Mesenchymal stem cell (in vitro differentiated cells and primary cell): ENCODE results near the gene COL4A4.

Source experiments
- DNase-seq: peaks from one replicate; pipeline ENCODE4 v3.0.0-alpha.2; 2013
- H2AFZ ChIP-seq: one replicate; pipeline ENCODE4 v1.6.1; 2013; ENCODE audit warnings: low read depth, mild to moderate bottlenecking, control low read depth, inconsistent platforms, low read length, moderate library complexity
- H2AK5ac ChIP-seq: 2 replicates; pipeline ENCODE4 v1.6.1; 2013; ENCODE audit warnings: low read length, moderate library complexity, mild to moderate bottlenecking, inconsistent platforms; ENCODE audit not compliant: severe bottlenecking
- H2BK120ac ChIP-seq: one replicate; pipeline ENCODE4 v1.6.1; 2013; ENCODE audit warnings: low read depth, mild to moderate bottlenecking, inconsistent platforms, low read length, moderate library complexity
- H2BK12ac ChIP-seq, 2 experiments: one replicate each; pipeline ENCODE4 v1.6.1; 2013; ENCODE audit warnings: inconsistent platforms in 2 of 2, low read length in 2 of 2, mild to moderate bottlenecking in 2 of 2, moderate library complexity in 2 of 2, control low read depth in 1 of 2
- H2BK15ac ChIP-seq: one replicate; pipeline ENCODE4 v1.6.1; 2013; ENCODE audit warnings: mild to moderate bottlenecking, low read depth, inconsistent platforms; ENCODE audit not compliant: poor library complexity, severe bottlenecking
- H2BK5ac ChIP-seq: 2 replicates; pipeline ENCODE4 v1.6.1; 2013; ENCODE audit warnings: low read depth, mild to moderate bottlenecking, low read length, control low read depth, inconsistent platforms; ENCODE audit not compliant: poor library complexity, severe bottlenecking
- H3K14ac ChIP-seq, 2 experiments: one replicate each; pipeline ENCODE4 v1.6.1; 2013; ENCODE audit warnings: inconsistent platforms in 2 of 2, low read length in 2 of 2, control low read depth in 1 of 2, mild to moderate bottlenecking in 1 of 2, moderate library complexity in 1 of 2
- H3K18ac ChIP-seq, 2 experiments: one replicate each; pipeline ENCODE4 v1.6.1; 2013; ENCODE audit warnings: inconsistent platforms in 2 of 2, low read length in 2 of 2, control low read depth in 1 of 2, low read depth in 1 of 2, mild to moderate bottlenecking in 1 of 2
- H3K23ac ChIP-seq, 2 experiments: one replicate each; pipeline ENCODE4 v1.6.1; 2013; ENCODE audit warnings: inconsistent platforms in 2 of 2, low read length in 2 of 2, mild to moderate bottlenecking in 2 of 2, moderate library complexity in 2 of 2, control low read depth in 1 of 2
- H3K27ac ChIP-seq: 2 replicates; pipeline ENCODE4 v1.5.1; 2013; ENCODE audit warnings: mild to moderate bottlenecking, moderate library complexity, low read length, control low read depth, inconsistent platforms; ENCODE audit not compliant: poor library complexity, severe bottlenecking
- H3K27me3 ChIP-seq, 2 experiments: 2 replicates each; pipeline versions ENCODE4 v1.6.1 to v1.7.0; 2013; ENCODE audit warnings: low read length in 2 of 2, mild to moderate bottlenecking in 2 of 2, moderate library complexity in 2 of 2, control low read depth in 1 of 2, inconsistent platforms in 1 of 2; ENCODE audit not compliant: control insufficient read depth in 1 of 2, insufficient read depth in 1 of 2
- H3K36me3 ChIP-seq, 2 experiments: 2 replicates each; pipeline versions ENCODE4 v1.6.1 to v1.7.0; 2013; ENCODE audit warnings: low read length in 2 of 2, control low read depth in 1 of 2, inconsistent platforms in 1 of 2, low read depth in 1 of 2, mild to moderate bottlenecking in 1 of 2; ENCODE audit not compliant: insufficient read depth in 2 of 2, control insufficient read depth in 1 of 2
- H3K4ac ChIP-seq, 2 experiments: one replicate each; pipeline ENCODE4 v1.6.1; 2013; ENCODE audit warnings: inconsistent platforms in 2 of 2, low read length in 2 of 2, mild to moderate bottlenecking in 2 of 2, moderate library complexity in 2 of 2, control low read depth in 1 of 2, low read depth in 1 of 2
- H3K4me1 ChIP-seq: 2 replicates; pipeline ENCODE4 v1.6.1; 2013; ENCODE audit warnings: low read depth, low read length, control low read depth; ENCODE audit not compliant: control insufficient read depth, insufficient read depth
- H3K4me2 ChIP-seq: 2 replicates; pipeline ENCODE4 v1.6.1; 2013; ENCODE audit warnings: low read length, mild to moderate bottlenecking, inconsistent platforms; ENCODE audit not compliant: poor library complexity, severe bottlenecking
- H3K4me3 ChIP-seq, 2 experiments: 2 replicates each; pipeline versions ENCODE4 v1.5.1 to v1.7.0; 2013; ENCODE audit warnings: low read length in 2 of 2, mild to moderate bottlenecking in 2 of 2, control low read depth in 1 of 2, low read depth in 1 of 2; ENCODE audit not compliant: insufficient read depth in 1 of 2
- H3K79me1 ChIP-seq: replicated peaks from 2 replicates; pipeline ENCODE4 v1.6.1; 2013; ENCODE audit warnings: mild to moderate bottlenecking, control low read depth, low read length, inconsistent platforms; ENCODE audit not compliant: poor library complexity, severe bottlenecking
- H3K9ac ChIP-seq: 2 replicates; pipeline ENCODE4 v1.7.0; 2013; ENCODE audit warnings: mild to moderate bottlenecking, low read length, moderate library complexity
- H3K9me3 ChIP-seq: 2 replicates; pipeline ENCODE4 v1.7.0; 2013; ENCODE audit warnings: mild to moderate bottlenecking, low read length; ENCODE audit not compliant: control insufficient read depth
- H4K8ac ChIP-seq: one replicate; pipeline ENCODE4 v1.6.1; 2013; ENCODE audit warnings: inconsistent platforms, mild to moderate bottlenecking, low read length, moderate library complexity
- H4K91ac ChIP-seq: one replicate; pipeline ENCODE4 v1.6.1; 2013; ENCODE audit warnings: mild to moderate bottlenecking, low read length, inconsistent platforms
- WGBS: methylation state at CpG from one replicate; pipeline ENCODE4 v1.1.7; 2013; ENCODE audit warnings: mixed read lengths; 5-methylcytosine and 5-hydroxymethylcytosine counted together

The COL4A4 gene

DNA sequence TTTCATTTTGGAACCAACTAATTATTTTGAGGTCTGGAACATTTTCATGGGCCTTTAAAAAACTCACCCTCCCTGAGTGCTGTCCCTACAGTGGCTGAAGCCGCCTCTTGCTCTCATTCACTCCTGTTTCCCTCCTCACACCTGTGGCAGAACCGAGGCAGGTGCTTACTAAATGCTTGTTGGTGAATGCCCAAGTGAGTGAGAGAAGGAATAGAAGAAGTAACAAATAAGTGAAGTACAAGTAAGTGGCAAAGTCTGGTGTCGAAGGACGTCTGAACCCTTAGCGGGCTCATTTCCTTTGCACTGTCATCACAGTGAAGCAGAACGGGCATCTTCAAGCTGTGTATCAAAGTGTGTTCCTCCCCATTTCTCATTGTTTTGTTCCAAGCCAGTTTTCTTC lies 192.9 kb downstream of the COL4A4 start:
- DNase-seq = no peak
- 93% methylated on average over 5 of the region's 6 CpGs for WGBS

DNA sequence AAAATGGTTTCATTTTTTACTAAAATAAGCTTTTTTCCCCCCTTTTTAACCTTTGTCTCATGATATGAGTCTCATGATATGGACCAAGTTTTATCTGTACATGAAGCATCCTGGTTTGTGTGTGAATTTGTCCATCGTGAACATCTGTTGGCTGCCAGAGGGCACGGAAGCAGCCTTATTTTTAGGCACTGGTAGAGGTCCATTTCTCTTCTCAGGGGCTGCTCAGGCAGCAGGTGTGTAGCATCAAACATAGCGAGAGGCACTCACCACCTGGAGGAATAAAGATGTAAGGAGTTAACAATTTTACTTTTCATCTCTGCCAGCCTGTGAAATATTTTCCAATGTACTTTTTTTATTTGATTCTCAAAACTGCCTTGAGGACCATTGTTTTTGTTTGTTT lies 193.6 kb downstream of the COL4A4 start:
- no peak overlapping the region for H3K27ac ChIP-seq
- no peaks in the 10 kb centered on the region for H3K9me3 ChIP-seq

More for the DNA sequence above, 192.9 kb downstream of the COL4A4 start:
- Histone ChIP-seq H3K4me3 (no peak overlapping the region), H3K79me1 (peaks cover 4% of the 10 kb centered on the region), H3K27ac (no peak overlapping the region), H2AK5ac (no peak overlapping the region), H3K4ac (no peak overlapping the region), H3K9me3 (no peaks in the 10 kb centered on the region), H4K8ac (no peak overlapping the region), H3K27me3 (no peaks in the 10 kb centered on the region), H3K23ac (no peak overlapping the region), H2BK5ac (no peak overlapping the region), H3K9ac (no peak overlapping the region), H3K4me1 (no peaks in the 10 kb centered on the region), H3K14ac (no peak overlapping the region), H2BK120ac (no peak overlapping the region), H2BK15ac (no peak overlapping the region), H3K18ac (no peak overlapping the region), H3K36me3 (peaks cover 0 to 3% of the 10 kb centered on the region in 2 experiments), H4K91ac (no peak overlapping the region), H2AFZ (no peak overlapping the region), H3K4me2 (no peak overlapping the region), H2BK12ac (no peak overlapping the region)

DNA sequence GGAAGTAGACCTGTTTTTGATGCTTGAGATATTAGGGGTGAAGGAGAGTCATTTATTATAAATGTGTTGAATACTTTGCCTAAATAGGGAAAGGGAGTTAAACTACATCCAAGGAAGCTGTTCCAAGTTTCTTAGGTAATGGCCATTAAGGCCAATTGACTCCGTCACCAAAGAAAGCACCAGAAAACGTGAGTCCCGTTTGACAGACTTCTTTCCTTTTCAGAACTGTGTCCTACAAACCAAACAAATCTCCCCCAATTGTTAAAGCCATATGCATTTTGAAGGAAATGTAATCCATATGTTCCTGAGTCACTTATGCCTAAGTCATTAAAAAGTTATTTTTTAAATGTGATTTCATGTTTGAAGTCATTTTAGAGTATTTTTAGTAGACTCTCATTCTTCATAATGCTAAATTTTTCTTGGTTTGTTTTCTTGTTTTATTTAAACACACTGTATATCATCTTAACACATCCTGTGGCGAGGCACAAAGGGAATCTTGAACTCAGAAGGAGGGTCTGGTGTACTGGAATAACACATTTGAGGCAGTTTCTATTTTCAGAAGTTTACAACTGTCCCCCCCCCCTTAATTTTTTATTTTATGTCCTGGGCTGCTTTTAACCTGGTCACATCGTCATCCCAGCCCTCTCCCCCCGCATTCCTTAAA lies 194.5 kb downstream of the COL4A4 start:
- H2AFZ ChIP-seq = no peak overlapping the region
- H3K79me1 ChIP-seq = peaks cover 4% of the 10 kb centered on the region
- no peak overlapping the region for H3K4me2 ChIP-seq
- WGBS = 83% methylated on average over 1 of the region's 6 CpGs
- no peak overlapping the region for H3K18ac ChIP-seq
- H4K91ac ChIP-seq = no peak overlapping the region
- H3K27me3 ChIP-seq = no peaks in the 10 kb centered on the region
- no peak for DNase-seq
- no peaks in the 10 kb centered on the region for H3K36me3 ChIP-seq
- peak overlapping the region in 1 of 2 experiments; percentile 57 for H3K4me3 ChIP-seq
- no peaks in the 10 kb centered on the region for H3K9me3 ChIP-seq
- H2BK5ac ChIP-seq = no peak overlapping the region
- no peak overlapping the region for H3K14ac ChIP-seq
- no peak overlapping the region for H2BK12ac ChIP-seq
- H3K4me1 ChIP-seq = no peaks in the 10 kb centered on the region
- H2BK120ac ChIP-seq = no peak overlapping the region
- H4K8ac ChIP-seq = no peak overlapping the region
- peak overlapping the region; percentile 43 for H3K9ac ChIP-seq
- H3K27ac ChIP-seq = no peak overlapping the region
- no peak overlapping the region for H2AK5ac ChIP-seq
- H3K4ac ChIP-seq = no peak overlapping the region
- H2BK15ac ChIP-seq = no peak overlapping the region
- H3K23ac ChIP-seq = no peak overlapping the region

More for the DNA sequence above, 193.6 kb downstream of the COL4A4 start:
- no peak for DNase-seq
- Histone ChIP-seq H3K36me3 (peaks cover 0 to 3% of the 10 kb centered on the region in 2 experiments), H3K14ac (no peak overlapping the region), H3K4me1 (no peaks in the 10 kb centered on the region), H3K4me2 (no peak overlapping the region), H3K18ac (no peak overlapping the region), H2BK15ac (no peak overlapping the region), H2BK5ac (no peak overlapping the region), H3K23ac (no peak overlapping the region), H2AFZ (no peak overlapping the region), H3K27me3 (no peaks in the 10 kb centered on the region), H4K91ac (no peak overlapping the region), H2BK12ac (no peak overlapping the region), H2AK5ac (no peak overlapping the region), H3K9ac (peak overlapping the region; percentile 43), H3K4ac (no peak overlapping the region), H4K8ac (no peak overlapping the region), H3K79me1 (peaks cover 4% of the 10 kb centered on the region), H2BK120ac (no peak overlapping the region), H3K4me3 (peak overlapping the region in 1 of 2 experiments; percentile 57)
- 93% methylated on average over 2 of the region's 3 CpGs for WGBS

DNA sequence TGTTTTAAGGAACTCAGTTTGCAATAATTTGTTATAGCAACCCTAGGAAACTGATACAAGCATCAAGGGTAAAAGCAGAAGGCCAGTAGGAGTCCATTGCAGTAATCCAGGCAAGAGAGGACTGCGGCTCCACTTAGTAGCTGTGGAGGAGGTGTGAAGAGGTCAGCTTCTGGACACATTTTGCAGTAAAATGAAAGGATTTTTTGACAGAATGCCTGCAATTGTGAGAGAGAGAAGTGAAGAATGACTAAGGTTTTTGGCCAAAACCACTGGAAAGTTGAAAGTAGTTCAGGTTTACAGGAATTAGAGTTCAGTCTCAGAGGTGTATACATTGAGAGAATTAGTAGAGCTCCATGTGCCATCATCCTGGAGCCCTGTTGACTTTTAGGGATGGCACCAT lies 198.6 kb downstream of the COL4A4 start:
- Histone ChIP-seq H3K27me3 (no peaks in the 10 kb centered on the region), H3K79me1 (no peaks in the 10 kb centered on the region), H3K4me2 (no peak overlapping the region), H3K27ac (no peak overlapping the region), H2BK5ac (no peak overlapping the region), H3K18ac (no peak overlapping the region), H4K8ac (no peak overlapping the region), H2AFZ (no peak overlapping the region), H2BK15ac (no peak overlapping the region), H3K4ac (no peak overlapping the region), H2BK120ac (no peak overlapping the region), H3K4me1 (no peaks in the 10 kb centered on the region), H3K23ac (no peak overlapping the region), H3K14ac (no peak overlapping the region), H3K9me3 (no peaks in the 10 kb centered on the region), H2BK12ac (no peak overlapping the region), H3K4me3 (no peak overlapping the region), H4K91ac (no peak overlapping the region), H2AK5ac (no peak overlapping the region), H3K9ac (no peak overlapping the region), H3K36me3 (no peaks in the 10 kb centered on the region)
- no peak for DNase-seq
- WGBS = 98% methylated on average over 1 of the region's 1 CpG
